ENCODE measurements around the gene PSMD11. TPM values are rescaled to one million over a fixed set of nuclear protein-coding genes. Genes with fewer than 3 reads are reported as not detected.

Gene PSMD11
- total and polyA plus RNA-seq, 2 of the 8 experiments (the other 6 are each of a cell fraction or from before 2014, with no cell fraction given), result 68.4 to 171 TPM

DNA sequence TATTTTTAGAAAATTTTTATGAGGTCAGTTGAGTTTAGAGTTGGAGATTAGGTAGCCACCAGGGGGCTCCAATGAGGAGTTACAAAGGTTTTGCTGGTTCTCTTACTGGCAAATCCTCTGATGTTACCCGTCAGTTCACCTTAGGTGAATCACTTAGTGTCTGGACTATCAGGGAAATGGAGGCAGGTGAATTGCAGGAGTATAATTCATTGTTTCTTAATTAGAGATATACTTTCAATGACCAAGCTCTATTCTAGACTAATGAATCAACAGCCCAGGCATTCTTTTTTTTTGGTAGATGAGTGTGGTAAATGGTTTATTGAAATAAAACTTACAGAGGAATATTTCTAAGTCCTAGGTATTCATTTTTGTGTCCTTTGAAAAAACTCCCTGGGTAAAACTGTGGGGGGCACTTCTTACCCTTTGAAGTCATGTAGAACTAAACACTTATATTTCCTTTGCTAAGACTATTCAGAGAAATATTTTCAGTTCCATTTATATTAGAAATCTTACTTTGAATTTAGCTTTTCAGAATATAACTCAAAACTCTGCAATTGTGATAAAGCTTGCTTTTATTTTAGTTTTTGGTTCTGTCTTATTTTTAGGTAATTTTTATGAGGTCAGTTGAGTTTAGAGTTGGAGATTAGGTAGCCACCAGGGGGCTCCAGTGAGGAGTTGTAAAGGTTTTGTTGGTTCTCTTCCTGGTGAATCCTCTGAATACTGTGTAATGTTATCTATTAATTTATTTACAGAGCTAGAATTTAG, 17.7 kb downstream of the PSMD11 start:
- H3K79me1 ChIP-seq (ENCODE audit: low read depth, low read length), result 0 out of 2 replicates have a peak, but pooled peaks cover 3% of the 10 kb centered on the region
- no peaks in the 10 kb centered on the region for H3K4me1 ChIP-seq (replicated peaks in 1 of 4; ENCODE audit: control insufficient read depth in 3 of 4, insufficient read depth in 4 of 4, low read length in 3 of 4)
- no peak overlapping the region for H3K4me2 ChIP-seq (ENCODE audit: insufficient read depth in 1 of 2, low read depth in 2 of 2, low read length in 2 of 2)
- no peak overlapping the region for H2BK5ac ChIP-seq (ENCODE audit: low read depth, low read length)
- no peak overlapping the region for H3K9ac ChIP-seq (replicated peaks in 1 of 4; ENCODE audit: extremely low read depth in 1 of 4, low read depth in 3 of 4, low read length in 3 of 4)
- no peak overlapping the region for H3K56ac ChIP-seq (replicated peaks; ENCODE audit: insufficient read length, low read depth, low read length)
- H3K4me3 ChIP-seq (ENCODE audit: extremely low read depth in 1 of 4, insufficient read depth in 2 of 4, low read depth in 3 of 4, low read length in 4 of 4), result no peak overlapping the region
- no peak overlapping the region for H2BK20ac ChIP-seq (ENCODE audit: low read length)
- ChIA-PET CTCF (ENCODE audit: partially characterized antibody) (interaction anchor here (0.6 to 4.7 kb wide), 49 partner anchors 9 to 655 kb away, joined by 3 to 71 read pairs (median 4); partner anchors contain the start of genes CDK5R1 and PSMD11), POLR2A (ENCODE audit: partially characterized antibody) (interaction anchor here (0.6 to 2.2 kb wide), 3 partner anchors 13 to 499 kb away, joined by 3 to 10 read pairs (median 5); partner anchors contain the start of gene PSMD11)
- H3K27me3 ChIP-seq (replicated peaks in 1 of 4; ENCODE audit: control insufficient read depth in 3 of 4, extremely low read depth in 1 of 4, insufficient read depth in 3 of 4, low read length in 3 of 4), result no peaks in the 10 kb centered on the region
- H2AFZ ChIP-seq (ENCODE audit: low read length), result no peak overlapping the region
- H3K18ac ChIP-seq (ENCODE audit: extremely low read depth, low read length), result no peak overlapping the region
- no peak overlapping the region for H4K8ac ChIP-seq (ENCODE audit: extremely low read depth, insufficient read depth, low read length)
- no peak overlapping the region for H2BK12ac ChIP-seq (ENCODE audit: low read depth, low read length)
- 85% methylated on average over 1 of the region's 1 CpG; no CpG with 5 or more reads in 1 of the 2 experiments for WGBS, 2 experiments (ENCODE audit: extremely low coverage in 1 of 2, insufficient coverage in 1 of 2, insufficient read length in 1 of 2, insufficient replicate concordance in 2 of 2, low coverage in 1 of 2, low lambda C conversion rate in 2 of 2, missing lambda C conversion rate in 1 of 2)
- no peaks in the 10 kb centered on the region for H3K9me3 ChIP-seq (ENCODE audit: insufficient read depth in 2 of 2, low read depth in 1 of 2, low read length in 1 of 2)
- no peak overlapping the region for H3K23ac ChIP-seq (ENCODE audit: insufficient read length)
- FAIRE-seq (peak; percentile 88), DNase-seq (ENCODE audit: low read depth in 1 of 2, low spot score in 2 of 2) (peak in 1 of 2 experiments; percentile 78)
- H3K36me3 ChIP-seq (ENCODE audit: control insufficient read depth in 2 of 4, insufficient read depth in 4 of 4, low read length in 3 of 4), result peaks cover 18 to 64% (median 45%) of the 10 kb centered on the region in 4 experiments
- no peak overlapping the region for H3K27ac ChIP-seq (ENCODE audit: low read depth, low read length)
- no peak overlapping the region for H3K4ac ChIP-seq (replicated peaks; ENCODE audit: insufficient read length, low read depth, low read length)
- no peak overlapping the region for H2BK15ac ChIP-seq (ENCODE audit: low read length)
- H4K5ac ChIP-seq (ENCODE audit: insufficient read length, low read depth, low read length), result no peak overlapping the region
- no peak overlapping the region for H2AK5ac ChIP-seq (ENCODE audit: low read depth, low read length)
- H4K20me1 ChIP-seq (replicated peaks in 1 of 2; ENCODE audit: control insufficient read depth in 1 of 2, insufficient read depth in 2 of 2, low read length in 2 of 2), result peaks cover 0 to 15% of the 10 kb centered on the region in 2 experiments
- H3K23me2 ChIP-seq (ENCODE audit: low read depth, low read length), result no peaks in the 10 kb centered on the region
- H4K91ac ChIP-seq (replicated peaks; ENCODE audit: insufficient read length, low read length), result no peak overlapping the region
- H3K79me2 ChIP-seq (ENCODE audit: control insufficient read depth in 1 of 2, insufficient read depth in 2 of 2, low read length in 2 of 2), result peaks cover 0 to 35% of the 10 kb centered on the region in 2 experiments; a peak in 2 of 4 replicates
- TF ChIP-seq POLR2A (IDR thresholded peaks at IDR 0.05; ENCODE audit: control extremely low read depth in 1 of 2, low read depth in 2 of 2, low read length in 2 of 2) (no peak), GTF2F1 (IDR thresholded peaks at IDR 0.05; ENCODE audit: borderline replicate concordance, low read depth, low read length) (no peak), RAD21 (IDR thresholded peaks at IDR 0.05 in 1 of 2, conservative IDR thresholded peaks at IDR 0.05 in 1 of 2; ENCODE audit: low read depth in 2 of 2, low read length in 2 of 2) (peak in 1 of 2 experiments; percentile 20; a peak in 1 of 4 replicates), KDM4A (IDR thresholded peaks at IDR 0.05; ENCODE audit: low read depth, low read length, severe bottlenecking) (no peak), JUND (IDR thresholded peaks at IDR 0.05; ENCODE audit: low read length) (no peak), CTCF (IDR thresholded peaks at IDR 0.05; ENCODE audit: control extremely low read depth in 1 of 3, insufficient read depth in 1 of 3, low read depth in 1 of 3, low read length in 3 of 3) (peak in 2 of 3 experiments; percentile 51 to 59; a peak in 2 of 4 replicates), ZNF274 (IDR thresholded peaks at IDR 0.05; ENCODE audit: borderline replicate concordance, extremely low read depth, low read length) (no peak), NANOG (IDR thresholded peaks at IDR 0.05; ENCODE audit: insufficient read depth, low read depth, low read length, poor library complexity, severe bottlenecking) (no peak), SIRT6 (IDR thresholded peaks at IDR 0.05; ENCODE audit: low read length) (no peak)
- no peak overlapping the region for H2BK120ac ChIP-seq (replicated peaks; ENCODE audit: low read depth, low read length)
- H3K14ac ChIP-seq (ENCODE audit: insufficient read length), result no peak overlapping the region
